GM19043 (cell line): ENCODE measurements around the gene SERPINA12.

Source experiments
- ATAC-seq: cut with Tn5 transposase; IDR thresholded peaks from one replicate; pipeline ENCODE4 v1.9.1; 2021; ENCODE audit warnings: low read depth; ENCODE audit not compliant: unreplicated experiment

The SERPINA12 gene

GRCh38 chr14:94467728-94468520 is 41.3 kb downstream of the SERPINA12 start:
- ATAC-seq = no peak

- ATAC-seq = no peak
These were observed 42.4 kb downstream of the SERPINA12 start for GRCh38 chr14:94466706-94467370.

GRCh38 chr14:94465042-94465441 is 44.2 kb downstream of the SERPINA12 start:
- no peak for ATAC-seq

- no peak for ATAC-seq
These were observed 45.0 kb downstream of the SERPINA12 start for GRCh38 chr14:94464290-94464689.

- ATAC-seq = no peak
These were observed 46.3 kb downstream of the SERPINA12 start for GRCh38 chr14:94462763-94463572.

GRCh38 chr14:94462219-94462551 is 47.1 kb downstream of the SERPINA12 start:
- no peak for ATAC-seq

- no peak for ATAC-seq
These were observed 47.6 kb downstream of the SERPINA12 start for GRCh38 chr14:94461526-94462218.

- ATAC-seq = no peak
These were observed 48.4 kb downstream of the SERPINA12 start for GRCh38 chr14:94460631-94461416.

GRCh38 chr14:94458558-94459205 is 50.6 kb downstream of the SERPINA12 start:
- no peak for ATAC-seq

- no peak for ATAC-seq
These were observed 51.2 kb downstream of the SERPINA12 start for GRCh38 chr14:94458096-94458495.

- ATAC-seq = no peak
These were observed 53.3 kb downstream of the SERPINA12 start for GRCh38 chr14:94455928-94456327.

GRCh38 chr14:94451826-94452225 is 57.4 kb downstream of the SERPINA12 start:
- no peak for ATAC-seq

GRCh38 chr14:94451091-94451771 is 58.0 kb downstream of the SERPINA12 start:
- no peak for ATAC-seq

GRCh38 chr14:94450722-94451090 is 58.6 kb downstream of the SERPINA12 start:
- no peak for ATAC-seq

GRCh38 chr14:94449930-94450329 is 59.3 kb downstream of the SERPINA12 start:
- ATAC-seq = no peak

GRCh38 chr14:94448071-94448808 is 61.0 kb downstream of the SERPINA12 start:
- ATAC-seq = no peak

- no peak for ATAC-seq
These were observed 62.1 kb downstream of the SERPINA12 start for GRCh38 chr14:94447206-94447605.

- no peak for ATAC-seq
These were observed 63.1 kb downstream of the SERPINA12 start for GRCh38 chr14:94446126-94446525.
